Endothelial cell of umbilical vein (primary cell): ENCODE results near the gene SIRPA. TPM values are rescaled to one million over a fixed set of nuclear protein-coding genes. Genes with fewer than 3 reads are reported as not detected.

Experiments used
- BruUV-seq: library from RNA; stranded (reverse); fragments of 400-500 nt; replicated peaks from 2 replicates; lab custom pipeline; 2021; lab: Mats Ljungman, UMichigan
- CTCF ChIA-PET: fragments of 300-600, 350-600 bp; sonication (Branson Sonifier 250); formaldehyde crosslinking; loops from one replicate; lab custom pipeline; 2021; ENCODE audit warnings: antibody characterized with exemption, inconsistent platforms; lab: Charles Lee
- POLR2A ChIA-PET: fragments of 300-600, 350-600 bp; sonication (Branson Sonifier 250); formaldehyde crosslinking; loops from one replicate; lab custom pipeline; 2021; ENCODE audit warnings: antibody characterized with exemption, inconsistent platforms; lab: Charles Lee
- DNase-seq: peaks from one replicate; pipeline ENCODE4 v3.0.0-alpha.2; 2011; ENCODE audit warnings: low read depth, low spot score
- FAIRE-seq: peaks from 2 replicates; lab custom pipeline; 2011; peaks lifted over from hg19 to GRCh38; lab: Jason Lieb, UNC
- H2AFZ ChIP-seq: 2 replicates; pipeline ENCODE4 v1.6.0; 2012; ENCODE audit warnings: low read depth, low read length, control low read depth, inconsistent platforms
- H3K27ac ChIP-seq: 2 replicates; pipeline ENCODE4 v1.5.1; 2011; ENCODE audit warnings: low read depth, mild to moderate bottlenecking, control low read depth, low read length, moderate library complexity; ENCODE audit not compliant: insufficient read depth
- H3K27me3 ChIP-seq, 2 experiments: 2 replicates each; pipeline versions ENCODE4 v1.6.0 to v1.6.1; 2011; ENCODE audit warnings: low read length in 2 of 2, mixed read lengths in 1 of 2; ENCODE audit not compliant: control insufficient read depth in 2 of 2, insufficient read depth in 2 of 2
- H3K36me3 ChIP-seq, 2 experiments: 2 replicates in 1 of 2; 3 replicates in 1 of 2; pipeline ENCODE4 v1.5.1; 2011; ENCODE audit warnings: low read length in 2 of 2, mild to moderate bottlenecking in 1 of 2, moderate library complexity in 1 of 2; ENCODE audit not compliant: control insufficient read depth in 2 of 2, insufficient read depth in 2 of 2; ENCODE audit errors: extremely low read depth in 1 of 2
- H3K4me1 ChIP-seq: 3 replicates; pipeline ENCODE4 v1.5.1; 2011; ENCODE audit warnings: mild to moderate bottlenecking, low read length; ENCODE audit not compliant: control insufficient read depth, insufficient read depth; ENCODE audit errors: extremely low read depth
- H3K4me2 ChIP-seq: 2 replicates; pipeline ENCODE4 v1.6.1; 2011; ENCODE audit warnings: low read length, control low read depth, mixed read lengths; ENCODE audit not compliant: insufficient read depth
- H3K4me3 ChIP-seq, 3 experiments: fragments of 200-600 bp in 1 of 3; sonication (generic), shearing (Covaris generic) in 1 of 3; replicated peaks in 1 of 3; 2 replicates each; pipeline ENCODE4 v1.5.1; 2011 to 2016; ENCODE audit warnings: control low read depth in 3 of 3, low read length in 3 of 3, mild to moderate bottlenecking in 2 of 3, inconsistent platforms in 1 of 3, low read depth in 1 of 3, moderate library complexity in 1 of 3; ENCODE audit not compliant: insufficient read depth in 1 of 3
- H3K79me2 ChIP-seq: 2 replicates; pipeline ENCODE4 v1.6.0; 2012; ENCODE audit warnings: low read length, inconsistent platforms; ENCODE audit not compliant: control insufficient read depth, insufficient read depth
- H3K9ac ChIP-seq: replicated peaks from 2 replicates; pipeline ENCODE3; 2011; ENCODE audit warnings: low read length, control low read depth; ENCODE audit not compliant: insufficient read depth; ENCODE audit errors: extremely low read depth
- H3K9me1 ChIP-seq: replicated peaks from 3 replicates; pipeline ENCODE4 v1.6.0; 2011; ENCODE audit warnings: mild to moderate bottlenecking, low read length; ENCODE audit not compliant: control insufficient read depth, insufficient read depth; ENCODE audit errors: extremely low read depth
- H3K9me3 ChIP-seq: replicated peaks from 2 replicates; pipeline ENCODE4 v1.5.1; 2012; ENCODE audit warnings: low read length, inconsistent platforms; ENCODE audit not compliant: control insufficient read depth, insufficient read depth
- H4K20me1 ChIP-seq: replicated peaks from 2 replicates; pipeline ENCODE3; 2011; ENCODE audit warnings: mild to moderate bottlenecking, low read length; ENCODE audit not compliant: control insufficient read depth, insufficient read depth; ENCODE audit errors: extremely low read depth
- EZH2 ChIP-seq: IDR thresholded peaks from 2 replicates; pipeline ENCODE4 v1.6.1; 2012; ENCODE audit warnings: borderline replicate concordance, low read depth, mild to moderate bottlenecking, moderate library complexity, low read length, inconsistent platforms; ENCODE audit not compliant: severe bottlenecking
- FOS ChIP-seq: IDR thresholded peaks from 2 replicates; pipeline ENCODE4 v1.6.1; 2011; ENCODE audit warnings: mild to moderate bottlenecking, low read length, moderate library complexity, borderline replicate concordance; ENCODE audit not compliant: insufficient read depth
- GATA2 ChIP-seq: IDR thresholded peaks from 2 replicates; pipeline ENCODE4 v1.7.0; 2011; ENCODE audit warnings: low read depth, mild to moderate bottlenecking, moderate library complexity, mixed read lengths, low read length; ENCODE audit not compliant: insufficient read length, insufficient read depth
- JUN ChIP-seq: IDR thresholded peaks from 2 replicates; pipeline ENCODE4 v1.6.1; 2011; ENCODE audit warnings: borderline replicate concordance, low read depth; ENCODE audit not compliant: insufficient read length, insufficient read depth
- MAX ChIP-seq: IDR thresholded peaks from 2 replicates; pipeline ENCODE4 v1.6.1; 2011; ENCODE audit not compliant: insufficient read depth, insufficient read length
- MYC ChIP-seq: IDR thresholded peaks from one replicate; pipeline ENCODE4 v1.6.1; 2011; ENCODE audit warnings: mild to moderate bottlenecking, low read depth, low read length
- POLR2A ChIP-seq: IDR thresholded peaks from 2 replicates; pipeline ENCODE4 v1.6.1; 2012; ENCODE audit warnings: low read depth, mild to moderate bottlenecking, control low read depth, low read length
- POLR2AphosphoS5 ChIP-seq: IDR thresholded peaks from 2 replicates; pipeline ENCODE4 v1.6.1; 2012; ENCODE audit warnings: low read depth, mild to moderate bottlenecking, control low read depth, low read length, moderate library complexity; ENCODE audit not compliant: insufficient read depth
- dilution Hi-C: fragments of 300-500 bp; cut with MboI; formaldehyde crosslinking; loops from one replicate; pipeline ENCODE4 v1.15.0; 2019; ENCODE audit warnings: low sequenced_read_pairs; ENCODE audit not compliant: extremely low pct_ligation_motif_present
- intact Hi-C: fragments of 100-400 bp; cut with micrococcal nuclease; formaldehyde crosslinking; loops from one replicate; pipeline ENCODE4 v1.10.0; 2022
- polyA plus RNA-seq, 4 experiments: library from polyadenylated mRNA; depleted of rRNA in 3 of 4; stranded (reverse) in 3 of 4; unstranded in 1 of 4; fragments of >200 nt; gene quantifications; 2 replicates each; pipeline versions ENCODE4 v1.2.1 to v1.2.3, GENCODE V29; 2011 to 2012; ENCODE audit warnings: missing spikeins in 1 of 4
- total RNA-seq: library from RNA; stranded (reverse); gene quantifications from 2 replicates; pipeline ENCODE4 v1.2.3, GENCODE V29; 2021
- TF ChIP-seq, protein P1 (sequence below), 2 donors: IDR thresholded peaks; 1 replicate in 1 of 2; 2 replicates in 1 of 2; pipeline ENCODE4 v1.5.1; 2011; ENCODE audit warnings: low read length in 2 of 2, mild to moderate bottlenecking in 2 of 2, moderate library complexity in 2 of 2, control low read depth in 1 of 2, inconsistent platforms in 1 of 2, low read depth in 1 of 2; ENCODE audit not compliant: insufficient read depth in 1 of 2; ENCODE audit errors: extremely low read depth in 1 of 2

Gene SIRPA
- total and polyA plus RNA-seq, 2 donors (not counting 3 experiments of a cell fraction or from before 2014, with no cell fraction given): 29.9 to 59.2 TPM

DNA sequence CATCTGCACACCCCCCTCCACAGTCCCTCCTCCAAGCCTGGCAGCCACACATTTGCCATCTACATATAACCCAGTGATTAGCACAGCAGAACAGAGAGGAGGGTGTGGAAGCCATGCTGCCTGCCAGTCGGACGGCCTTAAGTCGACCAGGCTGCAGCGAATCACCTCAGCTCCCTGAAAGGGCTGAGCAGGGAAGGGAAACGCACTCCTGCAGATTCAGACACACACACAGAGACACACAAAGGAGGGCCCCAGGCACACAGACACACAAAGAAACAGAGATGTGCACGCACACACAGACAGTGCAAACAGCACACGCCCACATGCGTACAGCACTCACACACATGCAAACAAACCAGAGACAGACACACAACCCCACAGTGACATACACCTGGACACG is 11.2 kb upstream of the SIRPA start:
- no peak overlapping the region for H3K27ac ChIP-seq
- DNase-seq: no peak
- H3K9ac ChIP-seq: no peak overlapping the region
- dilution Hi-C loops: no loop called here
- H3K36me3 ChIP-seq: no peaks in the 10 kb centered on the region
- peaks cover 4% of the 10 kb centered on the region for H3K4me1 ChIP-seq
- intact Hi-C loops: no loop called here
- TF ChIP-seq GATA2: no peak
- TF ChIP-seq FOS: no peak
- TF ChIP-seq, protein P1, sequence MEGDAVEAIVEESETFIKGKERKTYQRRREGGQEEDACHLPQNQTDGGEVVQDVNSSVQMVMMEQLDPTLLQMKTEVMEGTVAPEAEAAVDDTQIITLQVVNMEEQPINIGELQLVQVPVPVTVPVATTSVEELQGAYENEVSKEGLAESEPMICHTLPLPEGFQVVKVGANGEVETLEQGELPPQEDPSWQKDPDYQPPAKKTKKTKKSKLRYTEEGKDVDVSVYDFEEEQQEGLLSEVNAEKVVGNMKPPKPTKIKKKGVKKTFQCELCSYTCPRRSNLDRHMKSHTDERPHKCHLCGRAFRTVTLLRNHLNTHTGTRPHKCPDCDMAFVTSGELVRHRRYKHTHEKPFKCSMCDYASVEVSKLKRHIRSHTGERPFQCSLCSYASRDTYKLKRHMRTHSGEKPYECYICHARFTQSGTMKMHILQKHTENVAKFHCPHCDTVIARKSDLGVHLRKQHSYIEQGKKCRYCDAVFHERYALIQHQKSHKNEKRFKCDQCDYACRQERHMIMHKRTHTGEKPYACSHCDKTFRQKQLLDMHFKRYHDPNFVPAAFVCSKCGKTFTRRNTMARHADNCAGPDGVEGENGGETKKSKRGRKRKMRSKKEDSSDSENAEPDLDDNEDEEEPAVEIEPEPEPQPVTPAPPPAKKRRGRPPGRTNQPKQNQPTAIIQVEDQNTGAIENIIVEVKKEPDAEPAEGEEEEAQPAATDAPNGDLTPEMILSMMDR (IDR thresholded peaks at IDR 0.05; ENCODE audit: extremely low read depth in 1 of 2, insufficient read depth in 1 of 2, low read depth in 1 of 2, low read length in 2 of 2): no peak
- TF ChIP-seq MAX: no peak
- TF ChIP-seq JUN: no peak
- TF ChIP-seq POLR2A: no peak
- no peak for TF ChIP-seq POLR2AphosphoS5
- TF ChIP-seq MYC: no peak
- no peak for TF ChIP-seq EZH2
- BruUV-seq: no TSS peak
- ChIA-PET CTCF (interaction anchor here (1.0 to 2.2 kb wide), 2 partner anchors 82 to 107 kb away, joined by 3 to 9 read pairs; no protein-coding TSS in a partner anchor), POLR2A (no interaction called here)
- H3K4me3 ChIP-seq: no peak overlapping the region
- H2AFZ ChIP-seq: no peak overlapping the region
- H4K20me1 ChIP-seq: no peaks in the 10 kb centered on the region
- H3K4me2 ChIP-seq: no peak overlapping the region
- peaks cover 0 to 7% of the 10 kb centered on the region in 2 experiments for H3K27me3 ChIP-seq
- H3K9me3 ChIP-seq: no peaks in the 10 kb centered on the region
- FAIRE-seq: no peak
- no peaks in the 10 kb centered on the region for H3K79me2 ChIP-seq
- H3K9me1 ChIP-seq: no peaks in the 10 kb centered on the region
